GM18951 (cell line): ENCODE data around the gene NFS1.
"Not testable (repeated sequence)": the region's sequence is repeated elsewhere in the genome, so short reads cannot be mapped to it uniquely, and the experiment has no call there.

ENCODE experiments used
- POLR2A ChIP-seq: IDR thresholded peaks from 4 replicates; pipeline ENCODE4 v1.6.1; 2011; ENCODE audit warnings: mild to moderate bottlenecking; ENCODE audit not compliant: insufficient read length, insufficient read depth; ENCODE audit errors: extremely low read depth
- in situ Hi-C: fragments of 300-500 bp; cut with MboI; formaldehyde crosslinking; loops from one replicate; pipeline ENCODE4 v1.12.0; 2022; ENCODE audit warnings: low sequenced_read_pairs, mixed read lengths, inconsistent platforms; ENCODE audit not compliant: unreplicated experiment

NFS1 gene

GRCh38 chr20:35709259-35709658 is 10.1 kb upstream of the NFS1 start:
- in situ Hi-C loops = no loop called here
- TF ChIP-seq POLR2A = no peak

GRCh38 chr20:35708502-35708901 is 9.3 kb upstream of the NFS1 start:
- TF ChIP-seq POLR2A = no peak
- in situ Hi-C loops = no loop called here

- in situ Hi-C loops = not testable (repeated sequence)
These were observed 7.7 kb upstream of the NFS1 start for GRCh38 chr20:35706591-35707529.

GRCh38 chr20:35705894-35706293 is 6.7 kb upstream of the NFS1 start:
- in situ Hi-C loops = not testable (repeated sequence)

GRCh38 chr20:35704514-35705261 is 5.5 kb upstream of the NFS1 start:
- no peak for TF ChIP-seq POLR2A
- in situ Hi-C loops = no loop called here

- in situ Hi-C loops = no loop called here
- TF ChIP-seq POLR2A = no peak
These were observed 3.9 kb upstream of the NFS1 start for GRCh38 chr20:35702824-35703695.

- in situ Hi-C loops = no loop called here
- peak; percentile 6 for TF ChIP-seq POLR2A
These were observed 3.1 kb upstream of the NFS1 start for GRCh38 chr20:35702051-35702823.

GRCh38 chr20:35700625-35701148 is 1.5 kb upstream of the NFS1 start:
- in situ Hi-C loops = no loop called here
- TF ChIP-seq POLR2A = peak; percentile 8

GRCh38 chr20:35699957-35700624 is 939 bp upstream of the NFS1 start:
- TF ChIP-seq POLR2A = no peak
- in situ Hi-C loops = no loop called here

- in situ Hi-C loops = no loop called here
- TF ChIP-seq POLR2A = no peak
These were observed 640 bp downstream of the NFS1 start for GRCh38 chr20:35698298-35699126.

- TF ChIP-seq POLR2A = no peak
- in situ Hi-C loops = no loop called here
These were observed 1.4 kb downstream of the NFS1 start for GRCh38 chr20:35697696-35698297.

- no peak for TF ChIP-seq POLR2A
- in situ Hi-C loops = no loop called here
These were observed 3.2 kb downstream of the NFS1 start for GRCh38 chr20:35695978-35696377.
